ENCODE results near the gene XPO1.
"Not testable (repeated sequence)": the region's sequence is repeated elsewhere in the genome, so short reads cannot be mapped to it uniquely, and the experiment has no call there.

XPO1 gene

GRCh38 chr2:61550375-61551209, 12.4 kb upstream of the XPO1 start:
- H3K4me3 ChIP-seq (ENCODE audit: low read depth, low read length), result no peak overlapping the region
- TF ChIP-seq POLR2A (IDR thresholded peaks at IDR 0.05; ENCODE audit: extremely low read depth, insufficient read length), result no peak
- TF ChIP-seq, protein P1, sequence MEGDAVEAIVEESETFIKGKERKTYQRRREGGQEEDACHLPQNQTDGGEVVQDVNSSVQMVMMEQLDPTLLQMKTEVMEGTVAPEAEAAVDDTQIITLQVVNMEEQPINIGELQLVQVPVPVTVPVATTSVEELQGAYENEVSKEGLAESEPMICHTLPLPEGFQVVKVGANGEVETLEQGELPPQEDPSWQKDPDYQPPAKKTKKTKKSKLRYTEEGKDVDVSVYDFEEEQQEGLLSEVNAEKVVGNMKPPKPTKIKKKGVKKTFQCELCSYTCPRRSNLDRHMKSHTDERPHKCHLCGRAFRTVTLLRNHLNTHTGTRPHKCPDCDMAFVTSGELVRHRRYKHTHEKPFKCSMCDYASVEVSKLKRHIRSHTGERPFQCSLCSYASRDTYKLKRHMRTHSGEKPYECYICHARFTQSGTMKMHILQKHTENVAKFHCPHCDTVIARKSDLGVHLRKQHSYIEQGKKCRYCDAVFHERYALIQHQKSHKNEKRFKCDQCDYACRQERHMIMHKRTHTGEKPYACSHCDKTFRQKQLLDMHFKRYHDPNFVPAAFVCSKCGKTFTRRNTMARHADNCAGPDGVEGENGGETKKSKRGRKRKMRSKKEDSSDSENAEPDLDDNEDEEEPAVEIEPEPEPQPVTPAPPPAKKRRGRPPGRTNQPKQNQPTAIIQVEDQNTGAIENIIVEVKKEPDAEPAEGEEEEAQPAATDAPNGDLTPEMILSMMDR (IDR thresholded peaks at IDR 0.05; ENCODE audit: low read depth, low read length), result no peak
- TF ChIP-seq MAX (IDR thresholded peaks at IDR 0.05; ENCODE audit: low read depth, low read length), result no peak
- no peak for TF ChIP-seq MYC (IDR thresholded peaks at IDR 0.05; ENCODE audit: low read depth, low read length)
- DNase-seq (ENCODE audit: low read depth), result no peak

- TF ChIP-seq, protein P1 (IDR thresholded peaks at IDR 0.05; ENCODE audit: low read depth, low read length), result no peak
- TF ChIP-seq MAX (IDR thresholded peaks at IDR 0.05; ENCODE audit: low read depth, low read length), result no peak
- no peak for TF ChIP-seq MYC (IDR thresholded peaks at IDR 0.05; ENCODE audit: low read depth, low read length)
- TF ChIP-seq POLR2A (IDR thresholded peaks at IDR 0.05; ENCODE audit: extremely low read depth, insufficient read length), result no peak
- DNase-seq (ENCODE audit: low read depth), result no peak
- H3K4me3 ChIP-seq (ENCODE audit: low read depth, low read length), result no peak overlapping the region
These were observed 11.4 kb upstream of the XPO1 start for GRCh38 chr2:61549546-61549945.

- no peak for DNase-seq (ENCODE audit: low read depth)
- H3K4me3 ChIP-seq (ENCODE audit: low read depth, low read length), result no peak overlapping the region
- TF ChIP-seq, protein P1 (IDR thresholded peaks at IDR 0.05; ENCODE audit: low read depth, low read length), result peak; percentile 15
- no peak for TF ChIP-seq MAX (IDR thresholded peaks at IDR 0.05; ENCODE audit: low read depth, low read length)
These were observed 4.9 kb upstream of the XPO1 start for GRCh38 chr2:61543062-61543461.

- not testable (repeated sequence) for H3K4me3 ChIP-seq (ENCODE audit: low read depth, low read length); DNase-seq (ENCODE audit: low read depth)
These were observed 2.0 kb upstream of the XPO1 start for GRCh38 chr2:61540167-61540566.

DNA sequence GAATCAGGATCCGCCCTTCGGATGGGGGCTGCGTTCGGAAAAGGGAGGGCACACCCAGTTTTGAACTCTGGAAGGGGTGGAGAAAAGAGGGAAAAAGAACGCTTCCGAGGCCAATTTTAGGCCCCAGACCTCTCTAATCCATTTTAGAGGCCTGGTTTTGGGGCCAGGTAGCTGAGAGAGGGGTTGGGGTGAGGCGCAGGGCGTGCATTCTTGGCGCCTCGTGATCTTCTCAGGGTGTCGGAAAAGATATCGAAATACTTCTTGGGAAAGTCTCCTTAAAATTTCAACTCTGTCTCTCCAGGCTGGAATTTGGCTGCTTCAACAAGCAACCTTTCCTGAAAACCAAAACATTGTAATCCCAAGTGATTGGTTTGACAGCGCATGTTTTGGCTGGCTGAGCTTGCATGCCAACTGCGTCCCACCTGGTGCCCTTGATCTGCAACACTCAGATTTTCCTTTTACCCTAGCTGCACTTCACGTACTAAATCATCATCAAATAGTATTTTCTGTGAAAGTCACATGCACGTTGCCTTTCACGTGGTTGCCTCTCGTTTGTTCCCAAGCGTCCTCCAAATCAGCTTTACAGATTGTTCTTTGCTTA, 864 bp upstream of the XPO1 start:
- TF ChIP-seq, protein P1 (IDR thresholded peaks at IDR 0.05; ENCODE audit: low read depth, low read length), result no peak
- TF ChIP-seq MYC (IDR thresholded peaks at IDR 0.05; ENCODE audit: low read depth, low read length) (peak; percentile 69), POLR2A (IDR thresholded peaks at IDR 0.05; ENCODE audit: extremely low read depth, insufficient read length) (no peak), MAX (IDR thresholded peaks at IDR 0.05; ENCODE audit: low read depth, low read length) (peak; percentile 88)
- DNase-seq (ENCODE audit: low read depth), result peak; percentile 58
- peak overlapping the region; percentile 65 for H3K4me3 ChIP-seq (ENCODE audit: low read depth, low read length)

DNA sequence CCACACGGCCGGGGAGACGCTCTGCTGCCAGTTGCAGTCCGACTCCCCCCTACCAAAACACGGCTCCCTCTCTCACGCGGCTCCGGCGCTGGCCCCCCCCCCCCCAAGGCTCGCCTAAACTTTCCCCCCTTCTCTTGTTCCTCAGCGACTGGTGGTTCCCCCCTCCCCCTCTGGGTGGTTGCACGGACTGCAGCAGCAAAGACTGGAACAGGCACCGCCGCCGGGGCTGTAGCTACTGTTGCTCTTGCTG, 281 bp downstream of the XPO1 start:
- peak overlapping the region; percentile 91 for H3K4me3 ChIP-seq (ENCODE audit: low read depth, low read length)
- no peak for DNase-seq (ENCODE audit: low read depth)
- TF ChIP-seq MYC (IDR thresholded peaks at IDR 0.05; ENCODE audit: low read depth, low read length) (no peak), POLR2A (IDR thresholded peaks at IDR 0.05; ENCODE audit: extremely low read depth, insufficient read length) (no peak), MAX (IDR thresholded peaks at IDR 0.05; ENCODE audit: low read depth, low read length) (no peak)
- TF ChIP-seq, protein P1 (IDR thresholded peaks at IDR 0.05; ENCODE audit: low read depth, low read length), result no peak
